GM18498 (cell line): ENCODE measurements around the gene OR2K2.
"Not testable (repeated sequence)": the region's sequence is repeated elsewhere in the genome, so short reads cannot be mapped to it uniquely, and the experiment has no call there.

Experiments
- ATAC-seq: cut with Tn5 transposase; IDR thresholded peaks from one replicate; pipeline ENCODE4 v1.9.1; 2021; ENCODE audit warnings: mild to moderate bottlenecking, moderate library complexity; ENCODE audit not compliant: unreplicated experiment

The OR2K2 gene

DNA sequence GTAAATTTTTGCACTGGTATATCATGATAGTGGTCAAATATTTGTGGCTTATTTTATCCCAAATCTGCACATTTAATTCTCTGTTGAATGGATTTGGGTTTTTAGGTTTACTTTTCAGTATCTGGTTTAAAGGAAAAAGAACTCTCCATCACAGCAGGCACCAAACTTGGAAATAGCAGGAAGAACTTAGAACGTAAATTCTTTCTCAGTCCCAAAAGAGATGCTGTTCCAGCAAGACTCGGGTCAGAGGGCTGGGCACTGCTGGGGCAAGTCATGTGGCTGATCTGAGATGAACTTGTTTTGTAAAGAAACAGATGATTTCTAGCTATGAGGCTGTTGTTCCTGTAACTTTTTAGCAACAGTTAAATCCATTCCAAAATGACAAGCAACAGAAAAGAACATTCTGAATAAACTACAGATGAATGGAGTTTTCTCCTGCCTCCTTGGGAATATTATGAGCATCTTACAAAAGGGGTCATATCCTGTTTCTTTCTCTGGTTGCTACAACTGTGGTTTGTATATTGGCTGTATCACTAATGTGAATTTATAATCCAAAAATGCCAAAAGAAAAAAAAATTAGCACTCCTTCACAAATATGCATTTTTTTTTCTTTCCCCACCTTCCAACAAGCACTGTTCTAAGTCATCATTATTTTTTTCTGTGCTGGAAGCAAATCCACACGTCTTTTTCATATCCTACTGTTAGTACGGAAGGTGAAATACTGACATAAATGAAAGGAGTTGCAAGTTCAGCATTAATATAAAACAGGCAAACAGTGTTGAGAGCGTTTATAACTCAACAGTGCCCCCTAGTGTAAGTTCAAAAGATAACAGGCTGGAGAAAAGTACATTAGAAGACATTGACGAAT is 31.1 kb downstream of the OR2K2 start:
- no peak for ATAC-seq

DNA sequence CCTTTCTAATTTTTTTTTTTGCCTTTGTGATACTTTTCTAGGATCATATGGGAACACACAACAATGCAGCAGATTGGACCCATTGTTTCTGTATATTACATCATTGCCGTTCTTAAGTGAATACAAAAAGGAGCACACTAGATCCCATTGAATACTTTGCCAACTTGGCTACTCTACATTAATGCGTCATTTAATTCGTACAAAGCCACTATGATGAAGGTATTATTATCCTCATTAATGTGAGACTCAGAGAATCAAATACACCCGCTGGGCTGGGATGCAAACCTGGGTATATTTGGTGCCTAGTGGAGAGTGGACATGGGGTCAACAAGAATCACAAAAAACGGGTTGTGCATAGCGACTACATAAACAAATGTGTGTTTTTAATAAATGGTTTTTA is 31.9 kb downstream of the OR2K2 start:
- no peak for ATAC-seq

- no peak for ATAC-seq
Measured at GRCh38 chr9:111297066-111297824, 32.8 kb downstream of the OR2K2 start.

GRCh38 chr9:111294691-111295451 is 35.2 kb downstream of the OR2K2 start:
- ATAC-seq, result no peak

GRCh38 chr9:111287127-111287526 is 42.9 kb downstream of the OR2K2 start:
- ATAC-seq, result no peak

DNA sequence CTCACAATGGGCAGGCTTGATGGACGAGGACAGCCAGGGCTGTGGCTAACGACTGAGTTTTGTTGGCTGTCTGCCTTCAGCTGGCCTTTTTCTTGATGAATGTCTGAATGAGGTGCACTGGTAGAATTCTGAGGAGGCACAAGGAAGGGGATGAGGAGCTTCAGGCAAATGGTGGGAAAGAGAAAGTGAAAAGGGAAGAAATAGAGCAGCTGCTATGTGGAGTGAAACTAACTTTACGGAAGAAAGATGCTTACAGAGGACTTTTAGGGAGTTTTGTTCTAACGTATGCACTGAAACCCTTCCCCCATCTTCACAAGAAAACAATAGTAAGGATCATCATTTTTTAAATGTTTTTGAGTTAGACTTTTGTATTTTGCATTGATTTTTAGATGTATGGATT is 45.3 kb downstream of the OR2K2 start:
- ATAC-seq, result no peak

- no peak for ATAC-seq
Measured at GRCh38 chr9:111282845-111283244, 47.2 kb downstream of the OR2K2 start.

DNA sequence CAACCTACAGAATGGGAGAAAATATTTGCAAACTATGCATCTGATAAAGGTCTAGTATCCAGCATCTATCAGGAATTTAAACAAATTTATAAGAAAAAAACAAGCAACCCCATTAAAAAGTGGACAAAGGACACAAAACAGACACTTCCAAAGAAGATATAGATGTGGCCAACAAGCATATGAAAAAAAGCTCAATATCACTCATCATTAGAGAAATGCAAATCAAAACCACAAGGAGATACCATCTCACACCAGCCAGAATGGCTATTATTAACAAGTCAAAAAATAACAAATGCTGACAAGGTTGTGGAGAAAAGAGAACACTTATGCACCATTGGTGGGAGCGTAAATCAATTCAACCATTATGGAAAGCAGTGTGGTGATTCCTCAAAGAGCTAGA is 49.2 kb downstream of the OR2K2 start:
- not testable (repeated sequence) for ATAC-seq
